Lower lobe of right lung (tissue), 2 donors: ENCODE results near the gene ARF5. TPM values are rescaled to one million over a fixed set of nuclear protein-coding genes. Genes with fewer than 3 reads are reported as not detected.

Source experiments
- ATAC-seq, 2 donors: fragments of 200-7000 bp; cut with Tn5 transposase; one replicate each; pipeline ENCODE4 v1.9.1; 2020 to 2022; ENCODE audit warnings: mild to moderate bottlenecking in 2 of 2, moderate library complexity in 2 of 2
- DNase-seq: peaks from one replicate; pipeline ENCODE4 v3.0.0-alpha.2; 2020
- H3K27ac ChIP-seq: fragments of 200-600 bp; one replicate; pipeline ENCODE4 v1.8.0; 2022
- H3K27me3 ChIP-seq: fragments of 200-600 bp; one replicate; pipeline ENCODE4 v1.8.0; 2022; ENCODE audit warnings: low read depth
- H3K36me3 ChIP-seq: fragments of 200-600 bp; one replicate; pipeline ENCODE4 v1.8.0; 2022; ENCODE audit warnings: mild to moderate bottlenecking
- H3K4me1 ChIP-seq: fragments of 200-600 bp; one replicate; pipeline ENCODE4 v1.8.0; 2022
- H3K4me3 ChIP-seq: fragments of 200-600 bp; one replicate; pipeline ENCODE4 v1.8.0; 2022; ENCODE audit warnings: mild to moderate bottlenecking
- H3K9me3 ChIP-seq: fragments of 200-600 bp; one replicate; pipeline ENCODE4 v1.8.0; 2022
- intact Hi-C: fragments of 100-400 bp; cut with DNase I; formaldehyde crosslinking; loops from one replicate; pipeline ENCODE4 v1.11.0; 2022
- total RNA-seq: library from RNA; stranded (reverse); fragmentation: NEBNext Ultra II Directional; extraction: Animal tissue kit (Norgen Biotek cat#: 25700); gene quantifications from one replicate; pipeline ENCODE4 v1.2.1, GENCODE V29; 2021
- TF ChIP-seq, protein P1 (sequence below): fragments of 200-600 bp; IDR thresholded peaks from one replicate; pipeline ENCODE4 v1.8.0; 2022; ENCODE audit warnings: antibody characterized with exemption, mild to moderate bottlenecking
- donor health status: DM: no; HTN: yes; CAD: no; lungs with severe emphysema.

ARF5 gene
- total RNA-seq, 1 donor from 2014 or later, result 88.6 TPM

DNA sequence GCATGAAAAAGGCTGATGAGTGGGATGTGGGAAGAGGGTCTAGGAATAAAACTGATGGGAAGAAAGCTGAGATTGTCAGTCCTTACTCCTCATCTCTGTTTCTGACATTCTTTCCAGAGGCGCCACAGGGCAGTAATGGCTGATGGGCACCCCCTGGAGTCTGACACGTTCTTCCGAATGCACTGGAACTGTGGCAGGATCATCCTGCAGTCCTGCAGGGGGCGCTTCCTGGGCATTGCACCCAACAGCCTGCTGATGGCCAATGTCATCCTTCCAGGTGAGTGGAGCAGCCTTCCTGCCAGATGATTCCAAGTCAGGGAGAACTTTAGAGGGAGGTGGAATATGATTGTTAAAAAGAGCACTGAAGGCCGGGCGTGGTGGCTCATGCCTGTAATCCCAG lies 10.1 kb downstream of the ARF5 start:
- no peaks in the 10 kb centered on the region for H3K36me3 ChIP-seq
- TF ChIP-seq, protein P1, sequence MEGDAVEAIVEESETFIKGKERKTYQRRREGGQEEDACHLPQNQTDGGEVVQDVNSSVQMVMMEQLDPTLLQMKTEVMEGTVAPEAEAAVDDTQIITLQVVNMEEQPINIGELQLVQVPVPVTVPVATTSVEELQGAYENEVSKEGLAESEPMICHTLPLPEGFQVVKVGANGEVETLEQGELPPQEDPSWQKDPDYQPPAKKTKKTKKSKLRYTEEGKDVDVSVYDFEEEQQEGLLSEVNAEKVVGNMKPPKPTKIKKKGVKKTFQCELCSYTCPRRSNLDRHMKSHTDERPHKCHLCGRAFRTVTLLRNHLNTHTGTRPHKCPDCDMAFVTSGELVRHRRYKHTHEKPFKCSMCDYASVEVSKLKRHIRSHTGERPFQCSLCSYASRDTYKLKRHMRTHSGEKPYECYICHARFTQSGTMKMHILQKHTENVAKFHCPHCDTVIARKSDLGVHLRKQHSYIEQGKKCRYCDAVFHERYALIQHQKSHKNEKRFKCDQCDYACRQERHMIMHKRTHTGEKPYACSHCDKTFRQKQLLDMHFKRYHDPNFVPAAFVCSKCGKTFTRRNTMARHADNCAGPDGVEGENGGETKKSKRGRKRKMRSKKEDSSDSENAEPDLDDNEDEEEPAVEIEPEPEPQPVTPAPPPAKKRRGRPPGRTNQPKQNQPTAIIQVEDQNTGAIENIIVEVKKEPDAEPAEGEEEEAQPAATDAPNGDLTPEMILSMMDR, result peak; percentile 12
- intact Hi-C loops, result no loop called here
- no peaks in the 10 kb centered on the region for H3K9me3 ChIP-seq
- no peak overlapping the region for H3K4me3 ChIP-seq
- H3K27me3 ChIP-seq, result no peaks in the 10 kb centered on the region
- H3K4me1 ChIP-seq, result no peaks in the 10 kb centered on the region
- ATAC-seq, result no peak
- no peak overlapping the region for H3K27ac ChIP-seq
- DNase-seq, result no peak

DNA sequence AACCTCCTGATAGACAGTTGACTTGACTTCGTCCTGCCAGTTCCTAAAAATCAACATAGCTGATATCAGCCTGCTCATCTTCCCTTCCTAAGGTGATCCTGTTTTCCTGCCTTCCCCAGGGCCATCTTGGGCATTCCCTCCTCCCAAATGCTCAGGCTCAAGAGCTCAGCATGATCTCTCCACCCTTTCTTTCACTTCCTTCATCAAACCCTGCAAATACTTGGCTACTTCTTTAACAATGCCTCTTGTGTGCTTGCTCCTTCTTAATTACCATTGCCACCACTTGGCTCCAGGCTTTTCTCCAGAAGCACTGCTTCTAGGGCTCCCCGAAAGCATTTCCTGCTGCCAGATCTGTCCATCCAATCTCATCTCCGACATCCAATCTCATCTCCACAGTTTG lies 12.7 kb downstream of the ARF5 start:
- intact Hi-C loops, result no loop called here
- no peak for DNase-seq
- TF ChIP-seq, protein P1, result no peak
- ATAC-seq, result no peak
- Histone ChIP-seq H3K36me3 (no peaks in the 10 kb centered on the region), H3K9me3 (no peaks in the 10 kb centered on the region), H3K27ac (no peak overlapping the region), H3K4me1 (no peaks in the 10 kb centered on the region), H3K27me3 (no peaks in the 10 kb centered on the region), H3K4me3 (no peak overlapping the region)

DNA sequence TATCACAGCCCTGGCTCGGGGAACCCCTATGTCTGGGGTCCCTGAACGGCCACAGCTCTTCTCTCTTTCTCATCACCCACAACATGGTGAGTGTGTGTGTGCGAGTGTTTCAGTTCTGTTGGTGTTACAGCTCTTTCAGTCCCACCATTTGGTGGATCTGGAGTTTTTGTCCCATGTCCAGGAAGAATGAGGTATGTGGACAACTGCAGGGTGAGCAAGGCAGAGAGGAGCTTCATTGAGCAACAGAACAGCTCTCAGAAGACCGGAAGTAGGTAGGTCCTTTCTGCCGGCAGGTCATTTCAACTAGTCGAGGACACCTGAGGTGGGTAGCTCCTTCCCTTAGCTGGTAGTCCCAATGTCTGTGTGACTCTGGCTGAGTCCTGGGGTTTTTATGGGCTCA lies 20.2 kb downstream of the ARF5 start:
- no peaks in the 10 kb centered on the region for H3K27me3 ChIP-seq
- intact Hi-C loops, result no loop called here
- no peak for ATAC-seq
- DNase-seq, result no peak
- no peak overlapping the region for H3K27ac ChIP-seq
- H3K4me1 ChIP-seq, result no peaks in the 10 kb centered on the region
- H3K36me3 ChIP-seq, result no peaks in the 10 kb centered on the region
- TF ChIP-seq, protein P1, result no peak
- H3K9me3 ChIP-seq, result no peaks in the 10 kb centered on the region
- H3K4me3 ChIP-seq, result no peak overlapping the region

DNA sequence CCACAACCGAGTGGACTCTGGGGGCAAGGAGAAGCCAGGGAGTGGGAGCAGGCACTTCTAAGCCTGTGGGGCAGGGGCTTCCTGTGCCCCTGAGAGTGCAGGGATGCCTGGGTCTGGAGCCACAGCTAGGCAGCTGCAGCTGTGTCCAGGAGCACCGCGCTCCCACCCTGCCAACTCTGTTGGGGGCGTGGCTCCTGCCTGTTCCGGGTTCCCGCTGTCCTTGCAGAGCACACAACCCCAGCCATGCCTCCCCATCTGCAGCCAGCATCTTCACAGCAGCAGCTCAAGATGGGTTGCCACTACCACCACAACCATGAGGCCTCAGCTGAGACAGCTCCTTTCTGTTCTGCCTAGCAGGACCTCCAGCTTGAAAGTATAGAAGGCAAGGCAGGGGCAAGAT lies 21.1 kb downstream of the ARF5 start:
- no peaks in the 10 kb centered on the region for H3K36me3 ChIP-seq
- intact Hi-C loops, result no loop called here

DNA sequence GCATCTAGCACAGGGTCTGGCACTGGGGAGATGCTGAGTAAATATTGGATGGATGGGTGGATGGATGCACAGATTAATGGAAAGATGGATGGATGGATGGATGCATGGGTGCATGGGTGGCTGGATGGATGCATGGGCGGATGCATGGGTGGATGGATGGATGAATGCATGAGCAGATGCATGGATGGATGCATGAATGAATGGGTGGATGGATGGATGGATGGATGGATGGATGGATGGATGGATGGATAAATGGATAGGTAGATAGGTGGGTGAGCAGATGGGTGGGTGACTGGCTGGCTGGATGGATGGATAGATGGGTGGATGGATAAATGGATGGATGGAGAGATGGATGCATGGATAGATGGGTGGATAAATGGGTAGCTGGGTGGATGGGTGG lies 24.1 kb downstream of the ARF5 start:
- H3K36me3 ChIP-seq, result no peaks in the 10 kb centered on the region
- TF ChIP-seq, protein P1, result no peak
- H3K4me1 ChIP-seq, result no peaks in the 10 kb centered on the region
- H3K9me3 ChIP-seq, result no peaks in the 10 kb centered on the region
- no peak for DNase-seq
- intact Hi-C loops, result no loop called here
- no peak for ATAC-seq
- no peak overlapping the region for H3K4me3 ChIP-seq
- peaks cover 4% of the 10 kb centered on the region for H3K27me3 ChIP-seq
- no peak overlapping the region for H3K27ac ChIP-seq

More for the DNA sequence above, 21.1 kb downstream of the ARF5 start:
- H3K4me3 ChIP-seq, result no peak overlapping the region
- ATAC-seq, result no peak
- no peaks in the 10 kb centered on the region for H3K4me1 ChIP-seq
- no peaks in the 10 kb centered on the region for H3K9me3 ChIP-seq
- no peak overlapping the region for H3K27ac ChIP-seq
- DNase-seq, result no peak
- no peaks in the 10 kb centered on the region for H3K27me3 ChIP-seq
- TF ChIP-seq, protein P1, result no peak

DNA sequence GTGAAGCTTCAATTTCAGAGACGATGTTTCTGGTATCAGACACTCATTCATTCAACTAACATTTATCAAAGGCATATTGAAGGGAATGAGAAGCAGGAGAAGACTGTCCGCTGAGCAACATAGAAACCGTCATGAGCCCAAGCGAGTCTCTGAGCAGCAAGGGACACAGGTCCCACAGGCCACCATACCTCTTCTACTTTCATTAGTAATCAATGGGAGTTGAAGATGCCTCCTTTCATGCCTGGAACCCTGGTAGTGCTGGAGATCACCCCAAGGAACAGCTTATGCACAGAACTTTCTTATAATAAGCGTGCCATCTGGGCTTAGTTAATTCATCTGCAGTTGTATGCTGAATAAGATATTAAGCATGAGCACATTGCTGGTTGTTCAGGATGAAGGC lies 28.5 kb downstream of the ARF5 start:
- H3K27me3 ChIP-seq, result peaks cover 35% of the 10 kb centered on the region
- no peaks in the 10 kb centered on the region for H3K9me3 ChIP-seq
- intact Hi-C loops, result no loop called here
- ATAC-seq (no peak), DNase-seq (no peak)
- H3K4me3 ChIP-seq, result no peak overlapping the region
- TF ChIP-seq, protein P1, result no peak
- H3K4me1 ChIP-seq, result no peaks in the 10 kb centered on the region
- H3K36me3 ChIP-seq, result no peaks in the 10 kb centered on the region
- no peak overlapping the region for H3K27ac ChIP-seq
